Nephron (organoid): Measurements from ENCODE around the gene CALML3.

Source experiments
- H3K27ac Mint-ChIP-seq, 3 experiments: 2 replicates each; pipeline ENCODE4 v1.8.0; 2020; ENCODE audit warnings: mixed read lengths in 3 of 3, mild to moderate bottlenecking in 2 of 3, moderate library complexity in 1 of 3
- H3K27me3 Mint-ChIP-seq: 2 replicates; pipeline ENCODE4 v1.8.0; 2021; ENCODE audit warnings: low read depth, mild to moderate bottlenecking, moderate library complexity, mixed read lengths
- H3K36me3 Mint-ChIP-seq: 2 replicates; pipeline ENCODE4 v1.8.0; 2020; ENCODE audit warnings: low read depth, mixed read lengths
- H3K4me1 Mint-ChIP-seq: 2 replicates; pipeline ENCODE4 v1.8.0; 2020; ENCODE audit warnings: mixed read lengths
- H3K4me3 Mint-ChIP-seq, 3 experiments: 2 replicates each; pipeline ENCODE4 v1.8.0; 2020; ENCODE audit warnings: mild to moderate bottlenecking in 3 of 3, mixed read lengths in 3 of 3, moderate library complexity in 2 of 3
- H3K9me3 Mint-ChIP-seq: 2 replicates; pipeline ENCODE4 v1.8.0; 2020; ENCODE audit warnings: mixed read lengths
- CTCF ChIP-seq, 3 experiments: fragments of 200-600 bp; sonication (generic); IDR thresholded peaks; one replicate each; pipeline ENCODE4 v1.5.0; 2021; ENCODE audit warnings: antibody characterized with exemption in 3 of 3; ENCODE audit not compliant: unreplicated experiment in 3 of 3

CALML3 gene

GRCh38 chr10:5511231-5511884 lies 13.4 kb upstream of the CALML3 start:
- TF ChIP-seq CTCF (IDR thresholded peaks at IDR 0.05; ENCODE audit: unreplicated experiment in 3 of 3), result no peak
- H3K27me3 Mint-ChIP-seq, result peaks cover 9% of the 10 kb centered on the region
- H3K4me1 Mint-ChIP-seq, result peaks cover 33% of the 10 kb centered on the region
- H3K4me3 Mint-ChIP-seq, result no peak overlapping the region
- peak overlapping the region in 1 of 3 experiments; percentile 48 for H3K27ac Mint-ChIP-seq
- no peaks in the 10 kb centered on the region for H3K9me3 Mint-ChIP-seq
- H3K36me3 Mint-ChIP-seq, result no peaks in the 10 kb centered on the region

GRCh38 chr10:5511885-5512280 lies 12.9 kb upstream of the CALML3 start:
- Mint-ChIP-seq H3K4me1 (peaks cover 39% of the 10 kb centered on the region), H3K27me3 (peaks cover 9% of the 10 kb centered on the region), H3K36me3 (no peaks in the 10 kb centered on the region), H3K4me3 (no peak overlapping the region), H3K9me3 (no peaks in the 10 kb centered on the region), H3K27ac (peak overlapping the region in 1 of 3 experiments; percentile 21)
- TF ChIP-seq CTCF (IDR thresholded peaks at IDR 0.05; ENCODE audit: unreplicated experiment in 3 of 3), result no peak

DNA sequence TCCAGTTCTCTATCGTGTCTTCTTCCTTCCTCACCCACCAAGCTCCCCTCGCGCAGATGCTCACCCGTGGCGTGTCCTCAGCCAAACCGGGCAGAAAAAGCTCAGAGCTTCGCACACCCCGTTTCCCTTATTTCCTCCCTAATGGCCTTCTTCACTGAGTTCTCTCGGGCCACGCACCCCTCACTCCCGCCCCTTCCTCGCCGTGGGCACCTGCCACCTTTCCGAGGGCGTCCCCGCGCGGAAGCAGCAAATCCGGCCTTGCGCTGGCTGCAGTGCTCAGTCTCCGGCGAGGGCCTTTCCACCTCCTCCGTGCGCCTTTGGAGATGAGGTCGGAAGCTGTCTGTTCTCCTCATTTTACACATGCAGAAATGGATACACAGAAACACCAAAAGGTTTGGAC lies 12.4 kb upstream of the CALML3 start:
- no peaks in the 10 kb centered on the region for H3K9me3 Mint-ChIP-seq
- no peaks in the 10 kb centered on the region for H3K36me3 Mint-ChIP-seq
- no peak overlapping the region for H3K4me3 Mint-ChIP-seq
- peaks cover 43% of the 10 kb centered on the region for H3K4me1 Mint-ChIP-seq
- TF ChIP-seq CTCF (IDR thresholded peaks at IDR 0.05; ENCODE audit: unreplicated experiment in 3 of 3), result no peak
- H3K27ac Mint-ChIP-seq, result peak overlapping the region in 2 of 3 experiments; percentile 14 to 21
- H3K27me3 Mint-ChIP-seq, result peaks cover 9% of the 10 kb centered on the region

- peaks cover 48% of the 10 kb centered on the region for H3K4me1 Mint-ChIP-seq
- H3K36me3 Mint-ChIP-seq, result no peaks in the 10 kb centered on the region
- peak overlapping the region; percentile 15 to 76 (median 55) for H3K27ac Mint-ChIP-seq
- no peak for TF ChIP-seq CTCF (IDR thresholded peaks at IDR 0.05; ENCODE audit: unreplicated experiment in 3 of 3)
- peaks cover under 1% of the 10 kb centered on the region for H3K9me3 Mint-ChIP-seq
- peak overlapping the region in 1 of 3 experiments; percentile 17 for H3K4me3 Mint-ChIP-seq
- peaks cover 9% of the 10 kb centered on the region for H3K27me3 Mint-ChIP-seq
Measured at GRCh38 chr10:5512881-5513612, 11.7 kb upstream of the CALML3 start.

- H3K4me1 Mint-ChIP-seq, result peaks cover 47% of the 10 kb centered on the region
- no peaks in the 10 kb centered on the region for H3K36me3 Mint-ChIP-seq
- H3K4me3 Mint-ChIP-seq, result no peak overlapping the region
- peak overlapping the region; percentile 1 to 80 (median 67) for H3K27ac Mint-ChIP-seq
- peaks cover 4% of the 10 kb centered on the region for H3K9me3 Mint-ChIP-seq
- H3K27me3 Mint-ChIP-seq, result peaks cover 4% of the 10 kb centered on the region
- TF ChIP-seq CTCF (IDR thresholded peaks at IDR 0.05; ENCODE audit: unreplicated experiment in 3 of 3), result no peak
Measured at GRCh38 chr10:5514226-5514850, 10.4 kb upstream of the CALML3 start.
